Vagina (tissue), 2 donors: ENCODE results near the gene RAB40C. TPM values are rescaled to one million over a fixed set of nuclear protein-coding genes. Genes with fewer than 3 reads are reported as not detected.

Experiments
- DNase-seq, 2 donors: peaks; one replicate each; pipeline ENCODE4 v3.0.0-alpha.2; 2017; ENCODE audit errors: extremely low spot score in 2 of 2
- H3K27ac ChIP-seq: fragments of 200-600 bp; sonication (generic); one replicate; pipeline ENCODE4 v1.5.1; 2019
- H3K27me3 ChIP-seq: fragments of 200-600 bp; sonication (generic); one replicate; pipeline ENCODE4 v1.5.1; 2019
- H3K36me3 ChIP-seq, 2 donors: fragments of 200-600 bp; sonication (generic); one replicate each; pipeline ENCODE4 v1.5.1; 2017 to 2019
- H3K4me1 ChIP-seq: fragments of 200-600 bp; sonication (generic); one replicate; pipeline ENCODE4 v1.5.1; 2019
- H3K4me3 ChIP-seq, 2 donors: fragments of 200-600 bp; sonication (generic); 1 replicate in 1 of 2; 2 replicates in 1 of 2; pipeline ENCODE4 v1.5.1; 2016 to 2019
- H3K9me3 ChIP-seq: fragments of 200-600 bp; sonication (generic); one replicate; pipeline ENCODE4 v1.5.1; 2019
- CTCF ChIP-seq, 3 experiments: fragments of 450-650 bp in 2 of 3; fragments of 200-600 bp in 1 of 3; sonication (generic) in 1 of 3; IDR thresholded peaks; one replicate each; pipeline ENCODE4 v1.5.1; 2017 to 2019; ENCODE audit warnings: antibody characterized with exemption in 3 of 3, mild to moderate bottlenecking in 2 of 3, moderate library complexity in 2 of 3
- POLR2A ChIP-seq, 2 donors: fragments of 450-650 bp; IDR thresholded peaks; one replicate each; pipeline ENCODE4 v1.6.1; 2017; ENCODE audit warnings: antibody characterized with exemption in 2 of 2, mild to moderate bottlenecking in 2 of 2, moderate library complexity in 2 of 2
- POLR2AphosphoS5 ChIP-seq, 2 donors: sonication (generic); formaldehyde crosslinking; IDR thresholded peaks; one replicate each; pipeline ENCODE4 v1.9.0; 2017; ENCODE audit warnings: antibody characterized with exemption in 2 of 2, mild to moderate bottlenecking in 2 of 2, low read depth in 1 of 2; ENCODE audit not compliant: insufficient read depth in 1 of 2
- intact Hi-C: fragments of 100-400 bp; cut with DNase I; formaldehyde crosslinking; loops from one replicate; pipeline ENCODE4 v1.15.1; 2023
- total RNA-seq: library from RNA; depleted of rRNA; stranded (reverse); fragments of >200 nt; gene quantifications from one replicate; pipeline ENCODE4 v1.2.3, GENCODE V29; 2016

RAB40C gene
- total RNA-seq, 1 donor from 2014 or later, result 41.3 TPM

- peaks cover 26% of the 10 kb centered on the region for H3K4me1 ChIP-seq
- no peak for TF ChIP-seq CTCF (IDR thresholded peaks at IDR 0.05)
- no peak for TF ChIP-seq POLR2AphosphoS5 (IDR thresholded peaks at IDR 0.05; ENCODE audit: insufficient read depth in 1 of 2, low read depth in 1 of 2)
- no peak for TF ChIP-seq POLR2A (IDR thresholded peaks at IDR 0.05)
- intact Hi-C loops, result no loop called here
- H3K27ac ChIP-seq, result no peak overlapping the region
- H3K36me3 ChIP-seq, result no peaks in the 10 kb centered on the region
- no peaks in the 10 kb centered on the region for H3K9me3 ChIP-seq
- no peak for DNase-seq
- no peak overlapping the region for H3K4me3 ChIP-seq
- no peaks in the 10 kb centered on the region for H3K27me3 ChIP-seq
Measured at GRCh38 chr16:583815-584591, 5.9 kb upstream of the RAB40C start.

GRCh38 chr16:585351-585750, 4.5 kb upstream of the RAB40C start:
- H3K36me3 ChIP-seq, result no peaks in the 10 kb centered on the region
- peaks cover 27% of the 10 kb centered on the region for H3K4me1 ChIP-seq
- H3K27ac ChIP-seq, result no peak overlapping the region
- TF ChIP-seq POLR2AphosphoS5 (IDR thresholded peaks at IDR 0.05; ENCODE audit: insufficient read depth in 1 of 2, low read depth in 1 of 2) (no peak), POLR2A (IDR thresholded peaks at IDR 0.05) (no peak), CTCF (IDR thresholded peaks at IDR 0.05) (no peak)
- H3K4me3 ChIP-seq, result no peak overlapping the region
- no peaks in the 10 kb centered on the region for H3K27me3 ChIP-seq
- intact Hi-C loops, result no loop called here
- H3K9me3 ChIP-seq, result no peaks in the 10 kb centered on the region
- no peak for DNase-seq

GRCh38 chr16:586047-586644, 3.7 kb upstream of the RAB40C start:
- Histone ChIP-seq H3K4me3 (no peak overlapping the region), H3K27me3 (no peaks in the 10 kb centered on the region), H3K27ac (no peak overlapping the region), H3K4me1 (peaks cover 34% of the 10 kb centered on the region), H3K36me3 (no peaks in the 10 kb centered on the region), H3K9me3 (no peaks in the 10 kb centered on the region)
- peak in 1 of 2 donors; percentile 26 for TF ChIP-seq POLR2AphosphoS5 (IDR thresholded peaks at IDR 0.05; ENCODE audit: insufficient read depth in 1 of 2, low read depth in 1 of 2)
- no peak for TF ChIP-seq POLR2A (IDR thresholded peaks at IDR 0.05)
- intact Hi-C loops, result no loop called here
- DNase-seq, result no peak

- Histone ChIP-seq H3K4me3 (no peak overlapping the region), H3K4me1 (peaks cover 41% of the 10 kb centered on the region), H3K36me3 (no peaks in the 10 kb centered on the region), H3K27me3 (no peaks in the 10 kb centered on the region), H3K9me3 (no peaks in the 10 kb centered on the region), H3K27ac (no peak overlapping the region)
- no peak for TF ChIP-seq POLR2AphosphoS5 (IDR thresholded peaks at IDR 0.05; ENCODE audit: insufficient read depth in 1 of 2, low read depth in 1 of 2)
- no peak for TF ChIP-seq POLR2A (IDR thresholded peaks at IDR 0.05)
- TF ChIP-seq CTCF (IDR thresholded peaks at IDR 0.05), result no peak
- intact Hi-C loops, result no loop called here
- no peak for DNase-seq
Measured at GRCh38 chr16:586645-587590, 2.9 kb upstream of the RAB40C start.

- peak overlapping the region; percentile 96 for H3K27ac ChIP-seq
- DNase-seq, result no peak
- peak overlapping the region; percentile 67 to 79 for H3K4me3 ChIP-seq
- intact Hi-C loops, result no loop called here
- no peaks in the 10 kb centered on the region for H3K27me3 ChIP-seq
- TF ChIP-seq CTCF (IDR thresholded peaks at IDR 0.05) (no peak), POLR2AphosphoS5 (IDR thresholded peaks at IDR 0.05; ENCODE audit: insufficient read depth in 1 of 2, low read depth in 1 of 2) (no peak), POLR2A (IDR thresholded peaks at IDR 0.05) (no peak)
- peaks cover 57% of the 10 kb centered on the region for H3K4me1 ChIP-seq
- no peaks in the 10 kb centered on the region for H3K9me3 ChIP-seq
- H3K36me3 ChIP-seq, result no peaks in the 10 kb centered on the region
Measured at GRCh38 chr16:588639-588888, 1.3 kb upstream of the RAB40C start.
